PC-9 (cell line): ENCODE data around the gene WNT1.

ENCODE experiments used
- CTCF ChIP-seq: fragments of 200-600 bp; sonication (generic); conservative IDR thresholded peaks from 2 replicates; pipeline ENCODE4 v1.6.1; 2017; ENCODE audit warnings: mixed run types, antibody characterized with exemption, mild to moderate bottlenecking, moderate library complexity
- EZH2 ChIP-seq: fragments of 200-600 bp; sonication (generic); IDR thresholded peaks from 2 replicates; pipeline ENCODE4 v1.8.0; 2017; ENCODE audit warnings: antibody characterized with exemption, low read depth

GRCh38 chr12:49018261-49019119 is 40.4 kb downstream of the WNT1 start, which contains the start of gene PRKAG1:
- TF ChIP-seq CTCF (no peak; the same call in 1 of the 2 replicates), EZH2 (no peak)
